ENCODE measurements around the gene DHCR24. TPM values are rescaled to one million over a fixed set of nuclear protein-coding genes. Genes with fewer than 3 reads are reported as not detected.

Gene DHCR24
- total RNA-seq, 4 donors from 2014 or later, result 5.3 to 36.1 (median 13.7) TPM

GRCh38 chr1:54818461-54819194 lies 68.4 kb downstream of the DHCR24 start:
- H3K4me3 ChIP-seq, result no peak overlapping the region
- H3K27ac ChIP-seq, result no peak overlapping the region
- intact Hi-C loops (cut with DNase I; ENCODE audit: low total_unique reads), result loop anchor here (10.0 kb wide), 1 partner anchor 754 kb away; no protein-coding TSS in a partner anchor
- TF ChIP-seq, protein P1, sequence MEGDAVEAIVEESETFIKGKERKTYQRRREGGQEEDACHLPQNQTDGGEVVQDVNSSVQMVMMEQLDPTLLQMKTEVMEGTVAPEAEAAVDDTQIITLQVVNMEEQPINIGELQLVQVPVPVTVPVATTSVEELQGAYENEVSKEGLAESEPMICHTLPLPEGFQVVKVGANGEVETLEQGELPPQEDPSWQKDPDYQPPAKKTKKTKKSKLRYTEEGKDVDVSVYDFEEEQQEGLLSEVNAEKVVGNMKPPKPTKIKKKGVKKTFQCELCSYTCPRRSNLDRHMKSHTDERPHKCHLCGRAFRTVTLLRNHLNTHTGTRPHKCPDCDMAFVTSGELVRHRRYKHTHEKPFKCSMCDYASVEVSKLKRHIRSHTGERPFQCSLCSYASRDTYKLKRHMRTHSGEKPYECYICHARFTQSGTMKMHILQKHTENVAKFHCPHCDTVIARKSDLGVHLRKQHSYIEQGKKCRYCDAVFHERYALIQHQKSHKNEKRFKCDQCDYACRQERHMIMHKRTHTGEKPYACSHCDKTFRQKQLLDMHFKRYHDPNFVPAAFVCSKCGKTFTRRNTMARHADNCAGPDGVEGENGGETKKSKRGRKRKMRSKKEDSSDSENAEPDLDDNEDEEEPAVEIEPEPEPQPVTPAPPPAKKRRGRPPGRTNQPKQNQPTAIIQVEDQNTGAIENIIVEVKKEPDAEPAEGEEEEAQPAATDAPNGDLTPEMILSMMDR (IDR thresholded peaks at IDR 0.05), result no peak
- no peak for TF ChIP-seq POLR2A (IDR thresholded peaks at IDR 0.05)
- H3K4me1 ChIP-seq, result no peaks in the 10 kb centered on the region
- no peak for DNase-seq
- no peaks in the 10 kb centered on the region for H3K36me3 ChIP-seq
- no peaks in the 10 kb centered on the region for H3K9me3 ChIP-seq
- no peaks in the 10 kb centered on the region for H3K27me3 ChIP-seq

- Histone ChIP-seq H3K9me3 (no peaks in the 10 kb centered on the region), H3K36me3 (no peaks in the 10 kb centered on the region), H3K4me1 (no peaks in the 10 kb centered on the region), H3K4me3 (no peak overlapping the region), H3K27me3 (no peaks in the 10 kb centered on the region), H3K27ac (no peak overlapping the region)
- DNase-seq, result no peak
- TF ChIP-seq POLR2A (IDR thresholded peaks at IDR 0.05), result no peak
- TF ChIP-seq, protein P1 (IDR thresholded peaks at IDR 0.05), result no peak
- intact Hi-C loops (cut with DNase I; ENCODE audit: low total_unique reads), result loop anchor here (10.0 kb wide), 1 partner anchor 752 kb away; no protein-coding TSS in a partner anchor
Measured at GRCh38 chr1:54816951-54817350, 70.0 kb downstream of the DHCR24 start.

DNA sequence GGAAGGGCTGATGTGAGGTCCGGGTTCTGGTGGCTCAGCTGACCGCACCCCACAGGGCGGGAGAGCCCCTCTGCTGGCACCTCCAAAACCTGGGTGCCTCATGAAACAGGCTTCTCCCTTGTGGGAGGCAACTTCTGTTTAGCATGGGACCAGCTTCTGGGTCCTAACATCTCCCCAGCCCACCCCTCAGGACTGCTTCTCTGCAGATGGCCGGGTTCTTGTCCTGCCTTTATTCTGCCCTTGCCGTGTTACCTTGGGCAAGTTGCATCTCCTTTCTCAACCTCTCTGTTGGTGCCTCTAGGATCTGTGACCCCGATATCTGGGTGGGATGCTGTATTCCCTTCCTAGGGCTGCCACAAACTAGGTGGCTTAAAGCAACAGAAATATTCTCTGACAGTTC lies 70.9 kb downstream of the DHCR24 start:
- Histone ChIP-seq H3K9me3 (no peaks in the 10 kb centered on the region), H3K4me3 (no peak overlapping the region), H3K4me1 (no peaks in the 10 kb centered on the region), H3K36me3 (no peaks in the 10 kb centered on the region), H3K27ac (no peak overlapping the region), H3K27me3 (no peaks in the 10 kb centered on the region)
- DNase-seq, result no peak
- intact Hi-C loops (cut with DNase I; ENCODE audit: low total_unique reads), result loop anchor here (10.0 kb wide), 1 partner anchor 751 kb away; no protein-coding TSS in a partner anchor
- TF ChIP-seq, protein P1 (IDR thresholded peaks at IDR 0.05), result no peak

DNA sequence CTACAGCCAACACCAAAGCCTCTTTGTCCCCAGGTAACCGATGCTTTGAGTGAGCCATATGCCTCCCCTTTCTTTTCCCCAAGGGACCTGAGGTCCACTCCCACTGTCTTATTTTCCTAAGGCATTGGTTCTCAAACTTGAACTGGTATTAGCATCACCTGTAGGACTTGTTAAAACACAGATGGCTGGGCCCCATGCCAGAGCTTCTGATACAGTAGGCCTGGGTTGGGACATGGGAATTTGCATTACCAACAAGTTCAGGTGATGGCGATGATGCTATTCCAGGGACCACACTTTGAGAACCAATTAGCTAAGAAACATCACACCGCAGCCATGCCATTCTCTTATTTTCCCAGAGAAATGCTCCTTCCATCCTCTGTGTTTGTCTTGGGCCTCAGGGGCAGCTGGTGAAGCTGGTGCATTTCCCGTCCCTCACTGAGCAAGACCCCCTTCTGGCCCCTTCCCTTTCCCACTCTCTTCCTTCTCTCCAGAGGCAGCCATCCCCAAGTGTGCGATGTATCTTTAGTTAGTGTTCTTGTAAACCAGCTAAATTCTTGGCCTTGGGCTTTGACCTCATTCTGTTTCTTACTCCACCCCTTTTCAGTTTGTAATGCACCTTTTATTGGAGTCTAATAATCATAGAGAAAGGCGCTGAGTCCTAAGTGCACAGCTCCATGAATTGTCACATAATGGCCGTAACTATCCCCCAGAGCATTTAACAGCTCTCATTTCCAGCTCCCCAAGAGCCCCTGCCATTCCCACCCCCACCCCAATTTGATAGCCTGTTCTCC lies 71.7 kb downstream of the DHCR24 start:
- Histone ChIP-seq H3K27ac (no peak overlapping the region), H3K4me3 (no peak overlapping the region), H3K4me1 (no peaks in the 10 kb centered on the region), H3K9me3 (no peaks in the 10 kb centered on the region), H3K36me3 (no peaks in the 10 kb centered on the region), H3K27me3 (no peaks in the 10 kb centered on the region)
- no peak for DNase-seq
- TF ChIP-seq POLR2A (IDR thresholded peaks at IDR 0.05), result no peak
- TF ChIP-seq, protein P1 (IDR thresholded peaks at IDR 0.05), result no peak
- intact Hi-C loops (cut with DNase I; ENCODE audit: low total_unique reads), result loop anchor here (10.0 kb wide), 1 partner anchor 750 kb away; no protein-coding TSS in a partner anchor

DNA sequence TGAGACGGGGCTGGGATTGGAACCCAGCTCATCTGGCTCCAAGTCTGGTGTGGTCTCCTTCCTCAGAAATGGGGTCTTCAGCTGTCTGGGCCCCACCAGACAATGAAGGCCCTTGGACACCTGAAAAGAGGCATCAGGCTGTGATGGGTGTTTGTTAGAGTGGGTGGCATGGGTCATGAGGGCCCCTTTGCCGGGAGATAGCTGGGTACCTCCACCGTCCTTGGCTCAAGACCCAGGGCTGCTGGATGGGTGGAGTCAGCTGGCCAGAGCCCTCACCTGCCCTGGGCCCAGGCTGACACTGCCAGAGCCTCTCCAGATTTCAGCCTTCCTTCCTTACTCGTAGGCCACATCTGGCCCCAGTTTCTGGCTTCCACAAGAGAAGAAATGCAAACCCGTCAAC lies 72.4 kb downstream of the DHCR24 start:
- Histone ChIP-seq H3K4me3 (no peak overlapping the region), H3K27ac (no peak overlapping the region), H3K4me1 (no peaks in the 10 kb centered on the region), H3K36me3 (no peaks in the 10 kb centered on the region), H3K9me3 (no peaks in the 10 kb centered on the region), H3K27me3 (no peaks in the 10 kb centered on the region)
- no peak for TF ChIP-seq POLR2A (IDR thresholded peaks at IDR 0.05)
- TF ChIP-seq, protein P1 (IDR thresholded peaks at IDR 0.05), result no peak
- intact Hi-C loops (cut with DNase I; ENCODE audit: low total_unique reads), result loop anchor here (10.0 kb wide), 1 partner anchor 750 kb away; no protein-coding TSS in a partner anchor
- DNase-seq, result no peak
